ENCODE measurements around the gene PFDN5. TPM values are rescaled to one million over a fixed set of nuclear protein-coding genes. Genes with fewer than 3 reads are reported as not detected.

PFDN5 gene
- total RNA-seq, 1 donor from 2014 or later, result 444 TPM

DNA sequence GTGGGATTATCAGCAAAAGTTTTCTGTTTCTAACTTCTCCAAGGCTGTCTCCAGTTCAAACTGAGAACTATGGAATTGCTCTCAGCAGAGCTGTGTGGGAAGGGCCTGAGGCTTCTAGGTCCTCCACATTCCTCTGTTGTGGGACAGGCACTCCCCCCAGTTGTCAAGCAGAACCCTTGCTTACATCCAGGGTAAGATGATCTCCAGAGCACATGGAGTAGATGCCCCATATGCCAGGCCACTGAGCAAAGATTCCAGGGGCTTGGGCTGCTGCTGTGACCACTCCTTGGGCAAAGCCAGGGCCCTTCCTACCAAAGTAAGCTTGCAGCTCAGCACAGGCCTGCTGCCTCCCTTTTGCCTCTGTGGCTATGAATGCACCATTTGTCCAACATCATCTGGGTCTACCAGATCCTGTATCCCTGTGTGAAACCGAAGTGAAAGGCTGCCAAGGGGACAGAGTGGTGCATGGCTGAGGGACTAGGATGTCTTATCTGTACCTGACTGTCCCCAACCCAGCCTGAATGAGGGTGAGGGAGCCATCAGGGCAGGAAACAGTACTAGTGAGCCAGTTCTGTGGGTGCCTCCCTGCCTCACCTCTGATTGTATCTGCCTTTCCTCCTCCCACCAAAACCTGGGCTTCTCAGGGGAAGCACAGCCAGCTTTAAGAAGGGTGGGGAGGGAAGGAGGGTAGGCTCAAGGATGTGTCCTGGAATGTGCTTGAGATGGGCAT is 40.4 kb upstream of the PFDN5 start:
- Mint-ChIP-seq H3K9me3 (ENCODE audit: unreplicated experiment) (no peaks in the 10 kb centered on the region), H3K4me1 (ENCODE audit: unreplicated experiment) (peaks cover 25% of the 10 kb centered on the region), H3K4me3 (ENCODE audit: unreplicated experiment) (no peak overlapping the region), H3K27ac (ENCODE audit: unreplicated experiment) (no peak overlapping the region), H3K36me3 (ENCODE audit: low read depth, unreplicated experiment) (peaks cover 5% of the 10 kb centered on the region), H3K27me3 (ENCODE audit: unreplicated experiment) (peaks cover 10% of the 10 kb centered on the region)
- TF ChIP-seq, protein P1, sequence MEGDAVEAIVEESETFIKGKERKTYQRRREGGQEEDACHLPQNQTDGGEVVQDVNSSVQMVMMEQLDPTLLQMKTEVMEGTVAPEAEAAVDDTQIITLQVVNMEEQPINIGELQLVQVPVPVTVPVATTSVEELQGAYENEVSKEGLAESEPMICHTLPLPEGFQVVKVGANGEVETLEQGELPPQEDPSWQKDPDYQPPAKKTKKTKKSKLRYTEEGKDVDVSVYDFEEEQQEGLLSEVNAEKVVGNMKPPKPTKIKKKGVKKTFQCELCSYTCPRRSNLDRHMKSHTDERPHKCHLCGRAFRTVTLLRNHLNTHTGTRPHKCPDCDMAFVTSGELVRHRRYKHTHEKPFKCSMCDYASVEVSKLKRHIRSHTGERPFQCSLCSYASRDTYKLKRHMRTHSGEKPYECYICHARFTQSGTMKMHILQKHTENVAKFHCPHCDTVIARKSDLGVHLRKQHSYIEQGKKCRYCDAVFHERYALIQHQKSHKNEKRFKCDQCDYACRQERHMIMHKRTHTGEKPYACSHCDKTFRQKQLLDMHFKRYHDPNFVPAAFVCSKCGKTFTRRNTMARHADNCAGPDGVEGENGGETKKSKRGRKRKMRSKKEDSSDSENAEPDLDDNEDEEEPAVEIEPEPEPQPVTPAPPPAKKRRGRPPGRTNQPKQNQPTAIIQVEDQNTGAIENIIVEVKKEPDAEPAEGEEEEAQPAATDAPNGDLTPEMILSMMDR (IDR thresholded peaks at IDR 0.05; ENCODE audit: unreplicated experiment), result no peak
- DNase-seq (ENCODE audit: low spot score), result no peak

DNA sequence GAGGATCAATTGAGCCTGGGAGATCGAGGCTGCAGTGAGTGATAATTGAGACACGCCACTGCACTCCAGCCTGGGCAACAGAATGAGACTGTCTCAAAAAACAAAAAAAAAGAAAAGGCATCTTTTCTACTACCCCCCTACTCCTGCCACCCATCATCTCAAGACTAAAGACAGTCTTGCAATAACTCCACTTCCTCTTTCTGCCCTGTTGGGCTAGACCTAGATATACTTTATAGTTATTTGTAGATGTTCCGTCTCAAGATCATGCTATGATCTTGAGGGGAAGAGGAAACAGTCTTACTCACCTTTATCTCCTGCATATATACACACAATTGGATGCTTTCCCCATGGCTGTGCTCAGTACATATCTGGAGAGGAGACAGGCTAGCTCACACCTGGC is 39.3 kb upstream of the PFDN5 start:
- peaks cover 5% of the 10 kb centered on the region for H3K36me3 Mint-ChIP-seq (ENCODE audit: low read depth, unreplicated experiment)
- peaks cover 23% of the 10 kb centered on the region for H3K4me1 Mint-ChIP-seq (ENCODE audit: unreplicated experiment)

DNA sequence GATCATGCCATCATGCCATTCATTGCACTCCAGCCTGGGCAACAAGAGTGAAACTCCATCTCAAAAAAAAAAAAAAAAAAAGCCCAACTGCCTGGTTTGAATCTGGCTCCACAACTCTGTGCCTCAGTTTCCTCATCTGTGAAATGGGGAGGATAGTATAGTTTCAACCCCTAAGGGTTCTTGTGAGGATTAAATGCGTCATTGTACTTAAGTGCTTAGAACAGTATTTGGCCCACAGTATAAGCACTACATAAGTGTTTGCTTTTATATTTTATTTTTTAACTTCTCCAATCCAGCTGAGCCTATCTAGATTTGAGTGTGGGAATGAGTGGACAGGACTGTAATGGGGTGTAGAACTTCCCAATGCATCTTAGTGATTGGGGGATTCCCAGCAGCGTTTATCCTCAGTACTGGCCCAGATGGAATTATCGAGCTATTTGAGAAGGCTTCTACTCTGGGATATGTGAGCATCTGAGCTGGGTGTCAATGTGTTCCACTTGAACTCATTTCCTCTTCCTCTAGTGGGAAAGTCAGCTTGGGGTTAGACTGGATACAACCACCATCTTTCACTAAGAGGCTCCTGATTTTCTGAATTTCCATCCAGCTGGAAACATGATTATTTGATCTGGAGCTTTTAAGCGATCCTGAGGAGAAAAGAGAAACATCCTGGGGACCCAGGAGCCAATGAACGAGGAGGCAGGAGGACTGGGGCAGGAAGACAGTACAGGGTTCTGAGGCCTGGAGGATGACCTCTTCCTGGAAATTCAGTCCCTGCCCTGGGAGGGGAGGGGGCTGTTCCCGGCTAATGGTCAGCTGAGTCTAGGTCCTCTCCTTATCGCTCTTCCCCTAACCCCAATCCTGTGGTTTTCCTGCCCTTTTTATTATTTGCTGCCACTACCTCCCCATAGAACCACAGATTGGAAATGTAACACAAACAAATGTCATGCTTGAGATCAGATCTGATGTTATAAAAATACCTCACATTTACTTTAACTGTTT is 36.5 kb upstream of the PFDN5 start:
- Mint-ChIP-seq H3K27ac (ENCODE audit: unreplicated experiment) (peak overlapping the region; percentile 87), H3K27me3 (ENCODE audit: unreplicated experiment) (no peaks in the 10 kb centered on the region), H3K4me1 (ENCODE audit: unreplicated experiment) (peaks cover 9% of the 10 kb centered on the region), H3K36me3 (ENCODE audit: low read depth, unreplicated experiment) (peaks cover under 1% of the 10 kb centered on the region), H3K9me3 (ENCODE audit: unreplicated experiment) (no peaks in the 10 kb centered on the region), H3K4me3 (ENCODE audit: unreplicated experiment) (no peak overlapping the region)
- no peak for DNase-seq (ENCODE audit: low spot score)
- TF ChIP-seq, protein P1 (IDR thresholded peaks at IDR 0.05; ENCODE audit: unreplicated experiment), result no peak

More for the DNA sequence above, 39.3 kb upstream of the PFDN5 start:
- no peak for DNase-seq (ENCODE audit: low spot score)
- H3K4me3 Mint-ChIP-seq (ENCODE audit: unreplicated experiment), result no peak overlapping the region
- H3K9me3 Mint-ChIP-seq (ENCODE audit: unreplicated experiment), result no peaks in the 10 kb centered on the region
- TF ChIP-seq, protein P1 (IDR thresholded peaks at IDR 0.05; ENCODE audit: unreplicated experiment), result no peak
- peaks cover 8% of the 10 kb centered on the region for H3K27me3 Mint-ChIP-seq (ENCODE audit: unreplicated experiment)
- H3K27ac Mint-ChIP-seq (ENCODE audit: unreplicated experiment), result no peak overlapping the region

DNA sequence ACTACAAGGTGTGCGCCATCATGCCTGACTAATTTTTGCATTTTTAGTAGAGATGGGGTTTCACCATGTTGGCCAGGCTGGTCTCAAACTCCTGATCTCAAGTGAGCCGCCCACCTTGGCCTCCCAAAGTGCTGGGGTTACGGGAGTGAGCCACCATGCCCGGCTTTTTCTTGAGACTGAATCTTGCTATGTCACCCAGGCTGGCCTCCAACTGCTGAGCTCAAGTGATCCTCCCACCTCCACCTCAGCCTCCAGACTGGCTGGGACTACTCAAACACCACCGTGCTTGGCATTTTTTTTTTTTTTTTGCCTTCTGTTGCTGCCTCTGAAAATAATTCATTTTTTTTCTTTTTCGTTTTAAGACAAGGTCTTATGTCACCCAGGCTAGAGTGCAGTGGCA is 35.5 kb upstream of the PFDN5 start:
- H3K4me1 Mint-ChIP-seq (ENCODE audit: unreplicated experiment), result peaks cover 9% of the 10 kb centered on the region
- H3K27ac Mint-ChIP-seq (ENCODE audit: unreplicated experiment), result no peak overlapping the region
- H3K4me3 Mint-ChIP-seq (ENCODE audit: unreplicated experiment), result no peak overlapping the region
- no peaks in the 10 kb centered on the region for H3K36me3 Mint-ChIP-seq (ENCODE audit: low read depth, unreplicated experiment)
- no peaks in the 10 kb centered on the region for H3K9me3 Mint-ChIP-seq (ENCODE audit: unreplicated experiment)
- TF ChIP-seq, protein P1 (IDR thresholded peaks at IDR 0.05; ENCODE audit: unreplicated experiment), result no peak
- H3K27me3 Mint-ChIP-seq (ENCODE audit: unreplicated experiment), result no peaks in the 10 kb centered on the region
- no peak for DNase-seq (ENCODE audit: low spot score)

Data from endothelial cell (in vitro differentiated cells).